GM12875 (cell line): ENCODE data around the gene LHX1.

Experiments
- H3K4me3 ChIP-seq: one replicate; pipeline ENCODE4 v1.5.1; 2011; ENCODE audit warnings: low read depth, low read length, control low read depth
- CTCF ChIP-seq: IDR thresholded peaks from 2 replicates; pipeline ENCODE4 v1.5.1; 2011; ENCODE audit warnings: low read depth, mild to moderate bottlenecking, control low read depth, inconsistent platforms, low read length, moderate library complexity, borderline replicate concordance; ENCODE audit not compliant: insufficient read depth

The LHX1 gene

GRCh38 chr17:36972905-36973304 is 35.6 kb downstream of the LHX1 start:
- H3K4me3 ChIP-seq = no peak overlapping the region
- no peak for TF ChIP-seq CTCF

GRCh38 chr17:36975922-36976515 is 38.7 kb downstream of the LHX1 start:
- TF ChIP-seq CTCF = no peak
- no peak overlapping the region for H3K4me3 ChIP-seq

GRCh38 chr17:36977066-36977465 is 39.8 kb downstream of the LHX1 start:
- H3K4me3 ChIP-seq = no peak overlapping the region
- TF ChIP-seq CTCF = no peak

GRCh38 chr17:36977568-36977967 is 40.3 kb downstream of the LHX1 start:
- no peak overlapping the region for H3K4me3 ChIP-seq
- TF ChIP-seq CTCF = no peak

- no peak for TF ChIP-seq CTCF
- H3K4me3 ChIP-seq = no peak overlapping the region
Observed at GRCh38 chr17:36978810-36979564, 41.7 kb downstream of the LHX1 start.

GRCh38 chr17:36979565-36979941 is 42.3 kb downstream of the LHX1 start:
- no peak for TF ChIP-seq CTCF
- H3K4me3 ChIP-seq = no peak overlapping the region

- no peak for TF ChIP-seq CTCF
- no peak overlapping the region for H3K4me3 ChIP-seq
Observed at GRCh38 chr17:36980280-36980761, 43.0 kb downstream of the LHX1 start.
